BE2C (cell line): Measurements from ENCODE around the gene METTL26.
A peak's percentile ranks its signal among the peaks of the same experiment; 100 is the strongest.

Experiments used
- DNase-seq: peaks from one replicate; pipeline ENCODE4 v3.0.0-alpha.2; 2020
- H3K27me3 ChIP-seq: fragments of 250-450 bp; sonication (Bioruptor Pico); 2 replicates; pipeline ENCODE4 v1.5.1; 2020; ENCODE audit warnings: mild to moderate bottlenecking
- H3K36me3 ChIP-seq: fragments of 250-450 bp; sonication (Bioruptor Pico); 2 replicates; pipeline ENCODE4 v1.5.1; 2020; ENCODE audit warnings: mild to moderate bottlenecking
- H3K4me1 ChIP-seq: fragments of 250-450 bp; sonication (Bioruptor Pico); 2 replicates; pipeline ENCODE4 v1.5.1; 2020
- H3K4me3 ChIP-seq: 2 replicates; pipeline ENCODE4 v1.5.1; 2011; ENCODE audit warnings: low read depth, low read length
- H3K9me3 ChIP-seq: fragments of 250-450 bp; sonication (Bioruptor Pico); 2 replicates; pipeline ENCODE4 v1.5.1; 2020
- TF ChIP-seq, protein P1 (sequence below): IDR thresholded peaks from 2 replicates; pipeline ENCODE4 v1.5.1; 2012; ENCODE audit warnings: mild to moderate bottlenecking, low read depth, low read length

The METTL26 gene

DNA sequence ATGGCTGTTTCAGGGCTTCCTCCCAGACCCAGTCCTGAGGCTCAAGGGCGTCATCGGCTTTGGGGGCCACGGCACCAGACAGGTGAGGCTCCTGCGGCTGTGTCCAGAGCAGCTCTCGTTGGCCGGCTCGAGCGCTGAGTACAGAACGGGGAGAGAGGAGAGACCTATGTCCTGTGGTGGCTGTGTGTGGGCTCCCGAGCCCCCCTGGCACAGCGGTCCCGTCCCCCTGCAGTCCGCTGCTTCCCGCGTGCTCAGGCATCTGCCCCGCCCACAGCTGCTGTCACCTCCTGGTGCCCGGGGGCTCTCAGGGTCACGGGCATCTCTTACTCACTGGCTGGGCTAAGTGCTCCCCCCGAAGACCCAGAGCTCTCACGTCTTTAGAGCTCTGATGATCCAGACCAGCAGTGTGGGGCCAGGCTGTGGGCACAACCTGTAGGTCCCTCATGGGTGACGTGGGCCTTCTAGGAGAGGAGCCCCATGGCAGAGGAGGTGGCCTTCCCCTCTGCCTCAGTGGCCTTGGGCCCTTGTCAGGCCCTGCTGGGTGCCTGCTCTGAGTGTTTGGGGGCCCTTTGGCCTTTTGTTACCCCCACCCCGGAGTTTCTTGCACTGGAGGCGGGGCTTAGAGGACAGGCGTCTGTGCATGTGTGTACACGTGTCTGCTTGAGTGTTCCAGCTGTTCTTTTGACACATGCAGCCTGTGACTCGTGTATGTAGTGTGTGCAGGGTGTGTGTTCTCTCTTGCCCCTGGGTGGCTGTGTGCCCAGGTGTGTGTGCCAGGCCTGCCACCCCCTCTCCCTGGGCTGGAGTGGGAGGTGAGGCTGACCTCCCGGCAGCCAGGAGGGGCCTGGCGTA lies 16.6 kb upstream of the METTL26 start:
- peaks cover 20% of the 10 kb centered on the region for H3K36me3 ChIP-seq
- TF ChIP-seq, protein P1, sequence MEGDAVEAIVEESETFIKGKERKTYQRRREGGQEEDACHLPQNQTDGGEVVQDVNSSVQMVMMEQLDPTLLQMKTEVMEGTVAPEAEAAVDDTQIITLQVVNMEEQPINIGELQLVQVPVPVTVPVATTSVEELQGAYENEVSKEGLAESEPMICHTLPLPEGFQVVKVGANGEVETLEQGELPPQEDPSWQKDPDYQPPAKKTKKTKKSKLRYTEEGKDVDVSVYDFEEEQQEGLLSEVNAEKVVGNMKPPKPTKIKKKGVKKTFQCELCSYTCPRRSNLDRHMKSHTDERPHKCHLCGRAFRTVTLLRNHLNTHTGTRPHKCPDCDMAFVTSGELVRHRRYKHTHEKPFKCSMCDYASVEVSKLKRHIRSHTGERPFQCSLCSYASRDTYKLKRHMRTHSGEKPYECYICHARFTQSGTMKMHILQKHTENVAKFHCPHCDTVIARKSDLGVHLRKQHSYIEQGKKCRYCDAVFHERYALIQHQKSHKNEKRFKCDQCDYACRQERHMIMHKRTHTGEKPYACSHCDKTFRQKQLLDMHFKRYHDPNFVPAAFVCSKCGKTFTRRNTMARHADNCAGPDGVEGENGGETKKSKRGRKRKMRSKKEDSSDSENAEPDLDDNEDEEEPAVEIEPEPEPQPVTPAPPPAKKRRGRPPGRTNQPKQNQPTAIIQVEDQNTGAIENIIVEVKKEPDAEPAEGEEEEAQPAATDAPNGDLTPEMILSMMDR = no peak
- no peak for DNase-seq
- no peaks in the 10 kb centered on the region for H3K27me3 ChIP-seq
- H3K4me3 ChIP-seq = no peak overlapping the region
- H3K9me3 ChIP-seq = no peaks in the 10 kb centered on the region
- no peaks in the 10 kb centered on the region for H3K4me1 ChIP-seq

DNA sequence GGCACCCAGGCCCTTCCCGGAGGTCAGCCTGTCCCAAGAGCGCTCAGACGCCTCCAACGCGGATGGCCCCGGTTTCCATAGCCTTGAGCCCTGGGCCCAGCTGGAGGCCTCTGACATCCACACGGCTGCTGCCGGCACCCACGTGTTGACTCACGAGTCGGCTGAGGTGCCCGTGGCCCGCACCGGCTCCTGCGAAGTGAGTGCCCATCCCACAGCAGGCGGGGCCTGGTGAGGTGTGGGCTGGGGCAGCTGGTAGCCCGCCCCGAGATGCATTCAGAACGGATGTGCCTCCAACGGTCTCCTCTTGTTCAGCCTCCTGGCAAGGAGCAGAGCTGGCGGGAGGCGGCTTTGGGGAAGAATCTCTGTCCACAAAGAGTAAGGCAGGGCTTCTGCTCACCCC lies 15.7 kb upstream of the METTL26 start:
- peaks cover 14% of the 10 kb centered on the region for H3K36me3 ChIP-seq
- no peaks in the 10 kb centered on the region for H3K4me1 ChIP-seq
- H3K9me3 ChIP-seq = no peaks in the 10 kb centered on the region
- no peak for DNase-seq
- no peaks in the 10 kb centered on the region for H3K27me3 ChIP-seq
- no peak overlapping the region for H3K4me3 ChIP-seq
- TF ChIP-seq, protein P1 = no peak

DNA sequence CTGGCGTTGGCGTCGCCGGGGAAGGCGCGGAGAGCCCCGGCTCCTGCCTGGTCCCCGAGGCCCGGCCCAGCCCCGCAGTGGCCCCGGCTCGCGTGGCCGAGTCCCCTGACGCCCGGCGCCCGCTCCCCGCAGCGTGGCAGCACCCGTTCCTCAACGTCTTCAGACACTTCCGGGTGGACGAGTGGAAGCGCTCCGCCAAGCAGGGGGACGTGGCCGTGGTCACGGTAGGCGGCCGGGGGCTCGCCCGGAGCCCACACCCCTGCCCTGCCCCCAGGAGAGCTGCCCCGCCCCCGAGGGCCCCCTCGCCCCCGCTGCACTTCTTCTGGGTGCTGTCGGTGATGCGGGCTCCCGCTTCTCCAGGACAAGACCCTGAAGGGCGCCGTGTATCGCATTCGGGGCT lies 13.5 kb upstream of the METTL26 start:
- TF ChIP-seq, protein P1 = no peak
- no peak for DNase-seq

DNA sequence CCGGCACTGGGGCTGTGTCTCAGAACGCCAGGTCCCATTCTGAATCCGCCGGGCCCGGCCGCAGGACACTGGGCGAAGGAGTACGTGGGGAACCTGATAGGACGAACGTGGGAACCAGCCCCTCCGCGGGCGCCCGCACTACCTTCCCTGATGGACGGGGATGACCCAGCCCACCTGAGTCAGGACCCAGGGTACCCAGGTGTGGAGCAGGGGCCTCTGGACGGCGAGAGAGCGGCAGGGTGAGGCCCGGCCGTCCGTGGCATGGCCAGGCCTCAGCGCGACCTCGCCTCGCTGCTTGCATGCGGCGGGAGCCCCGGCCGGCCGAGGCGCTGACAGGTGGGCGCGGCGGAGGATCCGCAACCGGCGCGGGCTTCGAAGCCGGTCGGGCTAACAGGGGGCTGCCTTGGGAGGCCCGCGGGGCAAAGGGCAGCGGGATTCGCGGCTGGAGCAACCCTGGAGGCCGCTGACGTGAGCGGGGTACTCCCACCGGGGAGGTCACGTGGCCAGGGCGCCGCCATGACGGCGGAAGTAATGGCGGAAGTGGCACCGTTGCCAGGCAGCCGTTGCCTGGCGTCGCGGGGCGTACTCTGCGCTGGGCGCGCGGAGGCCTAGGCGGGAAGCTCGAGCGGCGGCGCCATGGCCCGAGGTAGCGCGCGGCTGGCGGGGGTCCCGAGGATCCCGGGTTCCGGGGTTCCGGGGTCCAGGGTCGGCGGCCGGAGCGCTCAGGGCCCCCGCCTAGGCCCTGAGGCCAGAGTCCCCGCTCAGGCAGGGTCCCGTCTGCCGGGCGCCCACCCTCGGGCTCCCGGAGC lies 12.9 kb upstream of the METTL26 start, which contains the start of gene WDR90:
TSS of gene WDR90 (plus strand) at position 585 of the 809 bp plus-strand sequence. CDS start at position 637, 52 bp downstream.
- TF ChIP-seq, protein P1 = no peak
- H3K4me1 ChIP-seq = no peaks in the 10 kb centered on the region
- DNase-seq = peak; percentile 97
- no peaks in the 10 kb centered on the region; the same call in 1 of the 2 replicates for H3K36me3 ChIP-seq
- no peaks in the 10 kb centered on the region for H3K9me3 ChIP-seq
- H3K27me3 ChIP-seq = no peaks in the 10 kb centered on the region
- peak within 1 kb of the TSS; percentile 82 for H3K4me3 ChIP-seq

More for the DNA sequence above, 13.5 kb upstream of the METTL26 start:
- Histone ChIP-seq H3K4me3 (peak overlapping the region; percentile 82), H3K27me3 (no peaks in the 10 kb centered on the region), H3K9me3 (no peaks in the 10 kb centered on the region), H3K36me3 (no peaks in the 10 kb centered on the region; the same call in 1 of the 2 replicates), H3K4me1 (no peaks in the 10 kb centered on the region)

DNA sequence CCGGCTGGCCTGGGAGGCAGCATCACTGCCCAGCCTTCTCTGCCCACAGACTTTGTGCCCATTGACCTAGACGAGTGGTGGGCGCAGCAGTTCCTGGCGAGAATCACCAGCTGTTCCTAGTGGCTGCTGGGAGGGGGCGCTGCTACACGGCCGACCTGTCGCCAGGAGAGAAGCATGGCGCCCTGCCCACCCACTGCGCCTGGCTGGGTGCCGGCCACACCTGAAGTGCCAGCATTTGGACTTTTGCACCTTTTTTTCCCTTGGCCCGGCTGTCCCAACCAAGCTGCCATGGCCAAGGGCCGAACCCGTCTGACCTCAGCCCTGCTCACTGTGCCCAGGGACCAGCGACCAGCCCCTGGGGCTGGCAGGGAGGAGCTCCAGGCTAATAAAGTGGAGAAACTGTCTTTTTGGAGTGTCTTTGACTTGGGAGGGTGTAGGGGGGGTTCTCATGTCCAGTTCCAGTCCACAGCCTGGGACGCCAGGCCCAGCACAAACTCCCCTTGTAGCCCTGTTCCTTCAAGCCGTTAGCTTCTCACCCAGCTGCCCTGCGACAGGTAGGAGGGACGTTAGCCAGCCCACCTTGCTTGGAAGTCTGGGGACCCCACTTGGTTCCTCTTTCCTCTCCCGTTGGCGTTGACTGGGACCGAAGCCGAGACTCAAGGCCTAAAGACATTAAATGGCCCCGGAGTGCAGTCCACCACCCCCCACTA lies 12.1 kb upstream of the METTL26 start:
- TF ChIP-seq, protein P1 = peak; percentile 65
- DNase-seq = peak; percentile 79
- Histone ChIP-seq H3K36me3 (no peaks in the 10 kb centered on the region), H3K4me1 (no peaks in the 10 kb centered on the region), H3K27me3 (no peaks in the 10 kb centered on the region), H3K9me3 (no peaks in the 10 kb centered on the region), H3K4me3 (peak overlapping the region; percentile 82)
